ENCODE data around the gene DPM3. TPM values are rescaled to one million over a fixed set of nuclear protein-coding genes. Genes with fewer than 3 reads are reported as not detected.
A peak's percentile ranks its signal among the peaks of the same experiment; 100 is the strongest.

Gene DPM3
- total and polyA plus RNA-seq, 2 of the 13 experiments (the other 11 are each of a cell fraction or from before 2014, with no cell fraction given), result 23.2 to 53.4 TPM

- TF ChIP-seq, protein P1, sequence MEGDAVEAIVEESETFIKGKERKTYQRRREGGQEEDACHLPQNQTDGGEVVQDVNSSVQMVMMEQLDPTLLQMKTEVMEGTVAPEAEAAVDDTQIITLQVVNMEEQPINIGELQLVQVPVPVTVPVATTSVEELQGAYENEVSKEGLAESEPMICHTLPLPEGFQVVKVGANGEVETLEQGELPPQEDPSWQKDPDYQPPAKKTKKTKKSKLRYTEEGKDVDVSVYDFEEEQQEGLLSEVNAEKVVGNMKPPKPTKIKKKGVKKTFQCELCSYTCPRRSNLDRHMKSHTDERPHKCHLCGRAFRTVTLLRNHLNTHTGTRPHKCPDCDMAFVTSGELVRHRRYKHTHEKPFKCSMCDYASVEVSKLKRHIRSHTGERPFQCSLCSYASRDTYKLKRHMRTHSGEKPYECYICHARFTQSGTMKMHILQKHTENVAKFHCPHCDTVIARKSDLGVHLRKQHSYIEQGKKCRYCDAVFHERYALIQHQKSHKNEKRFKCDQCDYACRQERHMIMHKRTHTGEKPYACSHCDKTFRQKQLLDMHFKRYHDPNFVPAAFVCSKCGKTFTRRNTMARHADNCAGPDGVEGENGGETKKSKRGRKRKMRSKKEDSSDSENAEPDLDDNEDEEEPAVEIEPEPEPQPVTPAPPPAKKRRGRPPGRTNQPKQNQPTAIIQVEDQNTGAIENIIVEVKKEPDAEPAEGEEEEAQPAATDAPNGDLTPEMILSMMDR (CRISPR knock-in tag; IDR thresholded peaks at IDR 0.05), result no peak
- TF ChIP-seq HBP1 (CRISPR knock-in tag; IDR thresholded peaks at IDR 0.05; ENCODE audit: low read depth) (peak; percentile 94; the same call in 1 of the 2 replicates), BCL6 (CRISPR knock-in tag; IDR thresholded peaks at IDR 0.05) (peak; percentile 92), CCAR2 (optimal IDR thresholded peaks at IDR 0.05; ENCODE audit: low read depth, low read length) (peak; percentile 18), PHF5A (CRISPR knock-in tag; IDR thresholded peaks at IDR 0.05; ENCODE audit: low read depth, unreplicated experiment) (no peak), TEAD3 (CRISPR knock-in tag; optimal IDR thresholded peaks at IDR 0.05; ENCODE audit: borderline replicate concordance) (peak; percentile 83), ZNF12 (CRISPR knock-in tag; IDR thresholded peaks at IDR 0.05) (no peak; the same call in 1 of the 2 replicates), MTA1 (CRISPR knock-in tag; IDR thresholded peaks at IDR 0.05; ENCODE audit: borderline replicate concordance) (peak; percentile 63), ZNF3 (CRISPR knock-in tag; IDR thresholded peaks at IDR 0.05) (no peak), SRY (CRISPR knock-in tag; IDR thresholded peaks at IDR 0.05) (peak; percentile 57), ZNF549 (CRISPR knock-in tag; IDR thresholded peaks at IDR 0.05) (no peak), ZNF709 (CRISPR knock-in tag; IDR thresholded peaks at IDR 0.05) (peak; percentile 54), U2AF2 (IDR thresholded peaks at IDR 0.05; ENCODE audit: low read depth, low read length) (0 out of 2 replicates have a peak, but pooled peaks have one; percentile 22), NFRKB (IDR thresholded peaks at IDR 0.05) (no peak), SALL1 (CRISPR knock-in tag; IDR thresholded peaks at IDR 0.05) (peak; percentile 92), HMG20B (CRISPR knock-in tag; conservative IDR thresholded peaks at IDR 0.05) (peak; percentile 95), ZNF749 (CRISPR knock-in tag; IDR thresholded peaks at IDR 0.05; ENCODE audit: borderline replicate concordance) (peak; percentile 69; the same call in 1 of the 2 replicates), ZBTB37 (CRISPR knock-in tag; IDR thresholded peaks at IDR 0.05) (no peak), MIER3 (CRISPR knock-in tag; IDR thresholded peaks at IDR 0.05; ENCODE audit: borderline replicate concordance) (peak; percentile 88), PBX3 (CRISPR knock-in tag; IDR thresholded peaks at IDR 0.05; ENCODE audit: borderline replicate concordance) (no peak), SMARCC2 (IDR thresholded peaks at IDR 0.05) (no peak), SIN3A (IDR thresholded peaks at IDR 0.05; ENCODE audit: borderline replicate concordance, low read depth, low read length) (peak; percentile 83)
- TF ChIP-seq, protein P2, sequence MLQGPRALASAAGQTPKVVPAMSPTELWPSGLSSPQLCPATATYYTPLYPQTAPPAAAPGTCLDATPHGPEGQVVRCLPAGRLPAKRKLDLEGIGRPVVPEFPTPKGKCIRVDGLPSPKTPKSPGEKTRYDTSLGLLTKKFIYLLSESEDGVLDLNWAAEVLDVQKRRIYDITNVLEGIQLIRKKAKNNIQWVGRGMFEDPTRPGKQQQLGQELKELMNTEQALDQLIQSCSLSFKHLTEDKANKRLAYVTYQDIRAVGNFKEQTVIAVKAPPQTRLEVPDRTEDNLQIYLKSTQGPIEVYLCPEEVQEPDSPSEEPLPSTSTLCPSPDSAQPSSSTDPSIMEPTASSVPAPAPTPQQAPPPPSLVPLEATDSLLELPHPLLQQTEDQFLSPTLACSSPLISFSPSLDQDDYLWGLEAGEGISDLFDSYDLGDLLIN (CRISPR knock-in tag; IDR thresholded peaks at IDR 0.05; ENCODE audit: borderline replicate concordance), result no peak
Observed at GRCh38 chr1:155127105-155127966, 13.0 kb downstream of the DPM3 start, which contains the start of gene EFNA1 (continued).
